GM23338 (cell line): ENCODE results near the gene RYR1. TPM values are rescaled to one million over a fixed set of nuclear protein-coding genes. Genes with fewer than 3 reads are reported as not detected.

Experiments used
- ATAC-seq: fragments of 200-7000 bp; cut with Tn5 transposase; 3 replicates; pipeline ENCODE4 v1.9.1; 2020
- DNase-seq: peaks from one replicate; pipeline ENCODE4 v3.0.0-alpha.2; 2015; ENCODE audit warnings: low spot score
- H2AFZ ChIP-seq: fragments of 200-600 bp; sonication (generic); 2 replicates; pipeline ENCODE4 v1.8.0; 2016; ENCODE audit warnings: antibody characterized with exemption, mild to moderate bottlenecking, moderate library complexity
- H3F3A ChIP-seq: fragments of 200-600 bp; sonication (generic); replicated peaks from 2 replicates; pipeline ENCODE4 v1.8.0; 2017; ENCODE audit warnings: antibody characterized with exemption, mixed run types, low read depth
- H3K27ac ChIP-seq: fragments of 200-600 bp; sonication (generic); 2 replicates; pipeline ENCODE4 v1.6.1; 2016; ENCODE audit warnings: low read depth
- H3K27me3 ChIP-seq: fragments of 200-600 bp; sonication (generic); 2 replicates; pipeline ENCODE4 v1.8.0; 2016; ENCODE audit warnings: mild to moderate bottlenecking, mixed run types, moderate library complexity; ENCODE audit not compliant: insufficient read depth
- H3K36me3 ChIP-seq: fragments of 200-600 bp; sonication (generic); 2 replicates; pipeline ENCODE4 v1.8.0; 2016; ENCODE audit warnings: mild to moderate bottlenecking; ENCODE audit not compliant: insufficient read depth
- H3K4me1 ChIP-seq: fragments of 200-600 bp; sonication (generic); 2 replicates; pipeline ENCODE4 v1.8.0; 2016; ENCODE audit warnings: mild to moderate bottlenecking, moderate library complexity; ENCODE audit not compliant: insufficient read depth
- H3K4me2 ChIP-seq: fragments of 200-600 bp; sonication (generic); 2 replicates; pipeline ENCODE4 v1.7.1; 2017; ENCODE audit warnings: mixed run types
- H3K4me3 ChIP-seq: fragments of 200-600 bp; sonication (generic); 2 replicates; pipeline ENCODE4 v1.6.1; 2016; ENCODE audit warnings: mixed run types
- H3K79me2 ChIP-seq: fragments of 200-600 bp; sonication (generic); replicated peaks from 2 replicates; pipeline ENCODE4 v1.8.0; 2017; ENCODE audit warnings: mild to moderate bottlenecking; ENCODE audit not compliant: insufficient read depth
- H3K9me2 ChIP-seq: fragments of 200-600 bp; sonication (generic); 2 replicates; pipeline ENCODE4 v1.8.0; 2017; ENCODE audit not compliant: insufficient read depth
- H4K20me1 ChIP-seq: fragments of 200-600 bp; sonication (generic); replicated peaks from 2 replicates; pipeline ENCODE4 v1.8.0; 2017; ENCODE audit warnings: mild to moderate bottlenecking; ENCODE audit not compliant: insufficient read depth
- H3K27ac Mint-ChIP-seq: 2 replicates; pipeline ENCODE4 v1.8.0; 2020; ENCODE audit warnings: inconsistent platforms, mild to moderate bottlenecking, moderate library complexity, mixed read lengths
- H3K27me3 Mint-ChIP-seq: 3 replicates; pipeline ENCODE4 v1.8.0; 2022; ENCODE audit warnings: low read depth, mild to moderate bottlenecking, moderate library complexity, mixed read lengths, inconsistent platforms; ENCODE audit not compliant: insufficient read depth, poor library complexity
- H3K36me3 Mint-ChIP-seq: 3 replicates; pipeline ENCODE4 v1.8.0; 2021; ENCODE audit warnings: low read depth, mild to moderate bottlenecking, inconsistent platforms, moderate library complexity, mixed read lengths
- H3K4me1 Mint-ChIP-seq: 3 replicates; pipeline ENCODE4 v1.8.0; 2020; ENCODE audit warnings: mild to moderate bottlenecking, inconsistent platforms, mixed read lengths
- H3K4me3 Mint-ChIP-seq: 3 replicates; pipeline ENCODE4 v1.8.0; 2021; ENCODE audit warnings: moderate library complexity, mild to moderate bottlenecking, inconsistent platforms, mixed read lengths
- H3K9me3 Mint-ChIP-seq: 3 replicates; pipeline ENCODE4 v1.8.0; 2020; ENCODE audit warnings: moderate library complexity, mild to moderate bottlenecking, inconsistent platforms, mixed read lengths
- CREB1 ChIP-seq: fragments of 250-450 bp; sonication (Bioruptor Pico); IDR thresholded peaks from 2 replicates; pipeline ENCODE4 v1.5.0; 2020; ENCODE audit warnings: low read depth, mild to moderate bottlenecking, moderate library complexity
- CTCF ChIP-seq, 2 experiments: fragments of 200-600 bp in 1 of 2; sonication (generic) in 1 of 2; conservative IDR thresholded peaks; 2 replicates each; pipeline versions ENCODE4 v1.5.1 to v1.6.1; 2016 to 2017; ENCODE audit warnings: antibody characterized with exemption in 2 of 2, low read depth in 2 of 2, mild to moderate bottlenecking in 2 of 2, moderate library complexity in 1 of 2
- ETS1 ChIP-seq: IDR thresholded peaks from 2 replicates; pipeline ENCODE4 v1.6.1; 2016; ENCODE audit warnings: antibody characterized with exemption
- EZH2 ChIP-seq: fragments of 200-600 bp; sonication (generic); IDR thresholded peaks from one replicate; pipeline ENCODE4 v1.8.0; 2017; ENCODE audit warnings: antibody characterized with exemption, mild to moderate bottlenecking, low read depth; ENCODE audit not compliant: unreplicated experiment
- EZH2phosphoT487 ChIP-seq: fragments of 200-600 bp; sonication (generic); IDR thresholded peaks from one replicate; pipeline ENCODE4 v1.8.1; 2018; ENCODE audit warnings: antibody characterized with exemption; ENCODE audit not compliant: unreplicated experiment
- JUNB ChIP-seq: IDR thresholded peaks from one replicate; pipeline ENCODE4 v1.6.1; 2016; ENCODE audit warnings: antibody characterized with exemption; ENCODE audit not compliant: unreplicated experiment
- NANOG ChIP-seq: IDR thresholded peaks from 2 replicates; pipeline ENCODE4 v1.6.1; 2016; ENCODE audit warnings: antibody characterized with exemption, borderline replicate concordance
- POLR2AphosphoS5 ChIP-seq: IDR thresholded peaks from 2 replicates; pipeline ENCODE4 v1.6.1; 2016; ENCODE audit warnings: antibody characterized with exemption, low read depth
- REST ChIP-seq: IDR thresholded peaks from one replicate; pipeline ENCODE4 v1.6.1; 2018; ENCODE audit warnings: antibody characterized with exemption; ENCODE audit not compliant: unreplicated experiment
- STAT1 ChIP-seq: IDR thresholded peaks from one replicate; pipeline ENCODE4 v1.6.1; 2016; ENCODE audit warnings: antibody characterized with exemption; ENCODE audit not compliant: unreplicated experiment
- ZNF114 ChIP-seq: fragments of 250-450 bp; sonication (Bioruptor Pico); IDR thresholded peaks from 2 replicates; pipeline ENCODE4 v1.5.0; 2020; ENCODE audit warnings: mild to moderate bottlenecking, moderate library complexity
- ZNF331 ChIP-seq: fragments of 250-450 bp; sonication (Bioruptor Pico); IDR thresholded peaks from 2 replicates; pipeline ENCODE4 v1.5.0; 2020; ENCODE audit warnings: low read depth, mild to moderate bottlenecking, moderate library complexity
- ZNF462 ChIP-seq: fragments of 250-450 bp; sonication (Bioruptor Pico); IDR thresholded peaks from 2 replicates; pipeline ENCODE4 v1.5.0; 2020; ENCODE audit warnings: mild to moderate bottlenecking, moderate library complexity
- polyA plus RNA-seq: library from polyadenylated mRNA; unstranded; fragments of >200 nt; fragmentation: Nextera tagmentation; extraction: Ambion mirVana; gene quantifications from 2 replicates; pipeline ENCODE4 v1.2.1, GENCODE V29; 2016
- total RNA-seq: library from RNA; depleted of rRNA; stranded (reverse); fragments of >200 nt; shearing (Covaris generic); gene quantifications from 2 replicates; pipeline ENCODE4 v1.2.3, GENCODE V29; 2014

RYR1 gene
- total and polyA plus RNA-seq, 2 experiments from 2014 or later: 4.0 to 26.7 TPM

GRCh38 chr19:38497907-38498306 lies 64.4 kb downstream of the RYR1 start:
- no peak overlapping the region for H3K27ac Mint-ChIP-seq
- DNase-seq (no peak), ATAC-seq (no peak)
- Histone ChIP-seq H3K4me2 (no peak overlapping the region), H3K9me2 (no peaks in the 10 kb centered on the region), H3F3A (0 out of 2 replicates have a peak, but pooled peaks cover 8% of the 10 kb centered on the region), H2AFZ (no peak overlapping the region), H3K4me1 (0 out of 2 replicates have a peak, but pooled peaks cover 5% of the 10 kb centered on the region), H3K27me3 (no peaks in the 10 kb centered on the region), H3K36me3 (peaks cover 22% of the 10 kb centered on the region), H3K79me2 (no peaks in the 10 kb centered on the region), H3K4me3 (no peak overlapping the region), H3K27ac (no peak overlapping the region), H4K20me1 (no peaks in the 10 kb centered on the region; the same call in 1 of the 2 replicates)
- H3K36me3 Mint-ChIP-seq: peaks cover 84% of the 10 kb centered on the region
- peaks cover 10% of the 10 kb centered on the region for H3K4me1 Mint-ChIP-seq
- no peaks in the 10 kb centered on the region; the same call in 2 of the 3 replicates for H3K9me3 Mint-ChIP-seq
- peaks cover 8% of the 10 kb centered on the region for H3K27me3 Mint-ChIP-seq
- H3K4me3 Mint-ChIP-seq: no peak overlapping the region
- TF ChIP-seq ZNF331 (CRISPR knock-in tag) (no peak), CTCF (conservative IDR thresholded peaks at IDR 0.05; ENCODE audit: low read depth in 2 of 2) (no peak), STAT1 (no peak), ZNF114 (no peak), NANOG (no peak), POLR2AphosphoS5 (no peak), REST (no peak), EZH2 (no peak), ETS1 (no peak), EZH2phosphoT487 (no peak), CREB1 (no peak), JUNB (no peak), ZNF462 (CRISPR knock-in tag) (no peak)
